Measurements from ENCODE around the gene PTPRG.

PTPRG gene

GRCh38 chr3:62133015-62133414 lies 571.6 kb downstream of the PTPRG start:
- no peak overlapping the region for H3K27ac ChIP-seq (ENCODE audit: insufficient read depth, low read length, poor library complexity, severe bottlenecking)

DNA sequence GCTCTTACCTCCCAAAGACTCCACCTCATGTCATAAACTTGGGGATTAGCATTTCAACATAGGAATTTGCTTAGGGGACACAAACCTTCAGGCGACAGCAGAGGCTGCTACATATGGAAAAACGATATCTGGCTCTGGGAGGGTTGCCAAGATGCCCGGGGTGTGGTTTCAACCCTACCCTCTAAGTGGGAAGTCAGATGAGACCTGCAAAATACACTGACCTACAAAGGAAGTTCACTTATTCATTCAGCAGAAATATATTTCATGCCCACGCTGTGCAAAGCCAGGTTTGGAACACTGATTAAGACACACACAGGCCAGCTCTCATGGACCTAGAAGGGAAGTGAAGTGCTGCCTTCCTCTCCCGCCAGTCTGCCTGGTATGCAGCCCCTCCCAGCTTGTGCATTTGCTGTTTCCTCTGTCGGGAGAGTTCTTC lies 572.7 kb downstream of the PTPRG start:
- H3K36me3 ChIP-seq (ENCODE audit: control insufficient read depth, insufficient read depth, low read length) = no peaks in the 10 kb centered on the region
- no peaks in the 10 kb centered on the region for H3K9me3 ChIP-seq (ENCODE audit: control insufficient read depth, low read length)
- DNase-seq = no peak

More at GRCh38 chr3:62133015-62133414, 571.6 kb downstream of the PTPRG start:
- no peaks in the 10 kb centered on the region for H3K4me1 ChIP-seq (ENCODE audit: control insufficient read depth, insufficient read depth, low read length, poor library complexity, severe bottlenecking)
- H3K36me3 ChIP-seq (ENCODE audit: control insufficient read depth, insufficient read depth, low read length) = no peaks in the 10 kb centered on the region
- no peaks in the 10 kb centered on the region for H3K9me3 ChIP-seq (ENCODE audit: control insufficient read depth, low read length)
- H3K27me3 ChIP-seq (replicated peaks; ENCODE audit: control insufficient read depth, insufficient read depth, low read length, poor library complexity, severe bottlenecking) = peaks cover 4% of the 10 kb centered on the region
- DNase-seq = no peak
- no peak overlapping the region for H3K4me3 ChIP-seq (ENCODE audit: insufficient read depth, low read depth, low read length, poor library complexity, severe bottlenecking)

DNA sequence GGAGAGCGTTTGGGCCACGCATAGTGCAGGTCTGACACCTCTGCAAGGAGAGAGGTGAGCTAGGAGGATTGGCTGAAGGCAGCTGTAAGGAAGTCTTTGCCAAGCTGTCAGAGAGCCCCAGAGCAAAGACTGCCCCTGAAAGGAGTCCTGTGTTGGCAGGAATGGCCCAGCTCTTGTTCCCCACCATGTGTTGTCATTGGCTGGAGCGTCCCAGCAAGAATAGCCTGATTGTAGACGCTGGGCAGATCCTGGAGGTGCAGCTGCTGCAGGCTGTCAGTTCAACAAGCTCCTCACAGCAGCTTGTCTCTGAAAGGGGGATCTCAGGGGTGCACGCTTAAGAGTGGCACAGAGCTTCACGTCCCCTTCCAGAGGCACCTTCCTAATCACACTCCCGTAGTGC lies 574.4 kb downstream of the PTPRG start:
- peaks cover 4% of the 10 kb centered on the region for H3K27me3 ChIP-seq (replicated peaks; ENCODE audit: control insufficient read depth, insufficient read depth, low read length, poor library complexity, severe bottlenecking)
- DNase-seq = no peak
- no peaks in the 10 kb centered on the region for H3K4me1 ChIP-seq (ENCODE audit: control insufficient read depth, insufficient read depth, low read length, poor library complexity, severe bottlenecking)
- H3K4me3 ChIP-seq (ENCODE audit: insufficient read depth, low read depth, low read length, poor library complexity, severe bottlenecking) = no peak overlapping the region
- no peaks in the 10 kb centered on the region for H3K36me3 ChIP-seq (ENCODE audit: control insufficient read depth, insufficient read depth, low read length)
- H3K9me3 ChIP-seq (ENCODE audit: control insufficient read depth, low read length) = no peaks in the 10 kb centered on the region
- no peak overlapping the region for H3K27ac ChIP-seq (ENCODE audit: insufficient read depth, low read length, poor library complexity, severe bottlenecking)

More for the DNA sequence above, 572.7 kb downstream of the PTPRG start:
- Histone ChIP-seq H3K27ac (ENCODE audit: insufficient read depth, low read length, poor library complexity, severe bottlenecking) (no peak overlapping the region), H3K27me3 (replicated peaks; ENCODE audit: control insufficient read depth, insufficient read depth, low read length, poor library complexity, severe bottlenecking) (peaks cover 4% of the 10 kb centered on the region), H3K4me3 (ENCODE audit: insufficient read depth, low read depth, low read length, poor library complexity, severe bottlenecking) (no peak overlapping the region), H3K4me1 (ENCODE audit: control insufficient read depth, insufficient read depth, low read length, poor library complexity, severe bottlenecking) (no peaks in the 10 kb centered on the region)

- DNase-seq = no peak
- Histone ChIP-seq H3K4me1 (ENCODE audit: control insufficient read depth, insufficient read depth, low read length, poor library complexity, severe bottlenecking) (no peaks in the 10 kb centered on the region), H3K4me3 (ENCODE audit: insufficient read depth, low read depth, low read length, poor library complexity, severe bottlenecking) (no peak overlapping the region), H3K27me3 (replicated peaks; ENCODE audit: control insufficient read depth, insufficient read depth, low read length, poor library complexity, severe bottlenecking) (no peaks in the 10 kb centered on the region), H3K27ac (ENCODE audit: insufficient read depth, low read length, poor library complexity, severe bottlenecking) (no peak overlapping the region), H3K36me3 (ENCODE audit: control insufficient read depth, insufficient read depth, low read length) (no peaks in the 10 kb centered on the region), H3K9me3 (ENCODE audit: control insufficient read depth, low read length) (no peaks in the 10 kb centered on the region)
Measured at GRCh38 chr3:62139957-62140356, 578.6 kb downstream of the PTPRG start.

GRCh38 chr3:62142331-62143085 lies 581.1 kb downstream of the PTPRG start:
- H3K9me3 ChIP-seq (ENCODE audit: control insufficient read depth, low read length) = no peaks in the 10 kb centered on the region
- no peak for DNase-seq
- H3K4me3 ChIP-seq (ENCODE audit: insufficient read depth, low read depth, low read length, poor library complexity, severe bottlenecking) = no peak overlapping the region
- no peak overlapping the region for H3K27ac ChIP-seq (ENCODE audit: insufficient read depth, low read length, poor library complexity, severe bottlenecking)
- H3K4me1 ChIP-seq (ENCODE audit: control insufficient read depth, insufficient read depth, low read length, poor library complexity, severe bottlenecking) = no peaks in the 10 kb centered on the region
- H3K27me3 ChIP-seq (replicated peaks; ENCODE audit: control insufficient read depth, insufficient read depth, low read length, poor library complexity, severe bottlenecking) = no peaks in the 10 kb centered on the region
- no peaks in the 10 kb centered on the region for H3K36me3 ChIP-seq (ENCODE audit: control insufficient read depth, insufficient read depth, low read length)

- no peaks in the 10 kb centered on the region for H3K4me1 ChIP-seq (ENCODE audit: control insufficient read depth, insufficient read depth, low read length, poor library complexity, severe bottlenecking)
- H3K36me3 ChIP-seq (ENCODE audit: control insufficient read depth, insufficient read depth, low read length) = no peaks in the 10 kb centered on the region
- DNase-seq = no peak
- no peak overlapping the region for H3K4me3 ChIP-seq (ENCODE audit: insufficient read depth, low read depth, low read length, poor library complexity, severe bottlenecking)
- no peak overlapping the region for H3K27ac ChIP-seq (ENCODE audit: insufficient read depth, low read length, poor library complexity, severe bottlenecking)
- H3K9me3 ChIP-seq (ENCODE audit: control insufficient read depth, low read length) = no peaks in the 10 kb centered on the region
- no peaks in the 10 kb centered on the region for H3K27me3 ChIP-seq (replicated peaks; ENCODE audit: control insufficient read depth, insufficient read depth, low read length, poor library complexity, severe bottlenecking)
Measured at GRCh38 chr3:62143843-62144450, 582.6 kb downstream of the PTPRG start.

DNA sequence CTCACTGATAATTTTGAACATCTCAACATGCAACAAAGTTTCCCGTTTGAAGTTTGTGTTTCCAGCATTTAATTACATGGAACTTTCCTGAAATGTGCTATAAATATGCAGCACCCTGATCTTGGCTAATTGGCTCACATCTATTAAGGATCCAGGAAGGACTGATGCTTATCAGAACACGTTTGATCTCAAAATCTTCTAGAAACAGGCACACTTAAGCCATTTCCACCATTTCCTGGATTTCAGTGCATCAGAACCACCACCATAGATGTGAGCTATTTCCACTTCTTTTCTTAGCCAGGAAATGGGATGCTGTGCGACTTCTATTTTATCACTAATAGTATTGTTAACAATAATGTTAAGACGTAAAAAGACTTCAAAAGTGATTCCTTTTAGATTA lies 583.1 kb downstream of the PTPRG start:
- Histone ChIP-seq H3K4me1 (ENCODE audit: control insufficient read depth, insufficient read depth, low read length, poor library complexity, severe bottlenecking) (no peaks in the 10 kb centered on the region), H3K4me3 (ENCODE audit: insufficient read depth, low read depth, low read length, poor library complexity, severe bottlenecking) (no peak overlapping the region), H3K27ac (ENCODE audit: insufficient read depth, low read length, poor library complexity, severe bottlenecking) (no peak overlapping the region), H3K27me3 (replicated peaks; ENCODE audit: control insufficient read depth, insufficient read depth, low read length, poor library complexity, severe bottlenecking) (no peaks in the 10 kb centered on the region), H3K36me3 (ENCODE audit: control insufficient read depth, insufficient read depth, low read length) (no peaks in the 10 kb centered on the region), H3K9me3 (ENCODE audit: control insufficient read depth, low read length) (no peaks in the 10 kb centered on the region)
- no peak for DNase-seq

GRCh38 chr3:62145086-62145757 lies 583.9 kb downstream of the PTPRG start:
- DNase-seq = no peak
- Histone ChIP-seq H3K4me3 (ENCODE audit: insufficient read depth, low read depth, low read length, poor library complexity, severe bottlenecking) (no peak overlapping the region), H3K4me1 (ENCODE audit: control insufficient read depth, insufficient read depth, low read length, poor library complexity, severe bottlenecking) (no peaks in the 10 kb centered on the region), H3K27me3 (replicated peaks; ENCODE audit: control insufficient read depth, insufficient read depth, low read length, poor library complexity, severe bottlenecking) (no peaks in the 10 kb centered on the region), H3K9me3 (ENCODE audit: control insufficient read depth, low read length) (no peaks in the 10 kb centered on the region), H3K36me3 (ENCODE audit: control insufficient read depth, insufficient read depth, low read length) (no peaks in the 10 kb centered on the region), H3K27ac (ENCODE audit: insufficient read depth, low read length, poor library complexity, severe bottlenecking) (no peak overlapping the region)

GRCh38 chr3:62149539-62149938 lies 588.2 kb downstream of the PTPRG start:
- DNase-seq = no peak
- Histone ChIP-seq H3K4me1 (ENCODE audit: control insufficient read depth, insufficient read depth, low read length, poor library complexity, severe bottlenecking) (no peaks in the 10 kb centered on the region), H3K27me3 (replicated peaks; ENCODE audit: control insufficient read depth, insufficient read depth, low read length, poor library complexity, severe bottlenecking) (no peaks in the 10 kb centered on the region), H3K9me3 (ENCODE audit: control insufficient read depth, low read length) (no peaks in the 10 kb centered on the region), H3K27ac (ENCODE audit: insufficient read depth, low read length, poor library complexity, severe bottlenecking) (no peak overlapping the region), H3K4me3 (ENCODE audit: insufficient read depth, low read depth, low read length, poor library complexity, severe bottlenecking) (no peak overlapping the region), H3K36me3 (ENCODE audit: control insufficient read depth, insufficient read depth, low read length) (no peaks in the 10 kb centered on the region)

DNA sequence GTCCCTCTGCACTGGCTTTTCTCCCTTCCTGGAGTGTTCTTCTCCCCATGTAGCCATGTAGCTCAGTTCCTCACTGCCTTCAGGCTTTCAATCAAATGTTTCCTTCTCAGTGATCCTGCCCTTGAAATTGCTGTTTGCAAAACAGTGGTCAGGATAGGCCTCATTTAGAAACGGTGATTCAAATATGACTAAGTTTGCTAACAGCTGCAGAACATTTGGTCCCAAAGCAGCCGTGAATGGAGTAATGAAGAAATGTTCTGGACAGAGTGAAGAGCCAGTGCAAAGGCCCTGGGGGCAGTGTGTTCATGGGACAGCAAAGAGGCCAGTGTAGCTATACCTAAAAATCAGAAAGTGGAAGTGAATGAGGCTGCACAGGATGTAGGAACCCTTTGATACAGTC lies 588.6 kb downstream of the PTPRG start:
- Histone ChIP-seq H3K4me3 (ENCODE audit: insufficient read depth, low read depth, low read length, poor library complexity, severe bottlenecking) (no peak overlapping the region), H3K36me3 (ENCODE audit: control insufficient read depth, insufficient read depth, low read length) (no peaks in the 10 kb centered on the region), H3K27me3 (replicated peaks; ENCODE audit: control insufficient read depth, insufficient read depth, low read length, poor library complexity, severe bottlenecking) (no peaks in the 10 kb centered on the region), H3K9me3 (ENCODE audit: control insufficient read depth, low read length) (no peaks in the 10 kb centered on the region), H3K27ac (ENCODE audit: insufficient read depth, low read length, poor library complexity, severe bottlenecking) (no peak overlapping the region), H3K4me1 (ENCODE audit: control insufficient read depth, insufficient read depth, low read length, poor library complexity, severe bottlenecking) (no peaks in the 10 kb centered on the region)
- no peak for DNase-seq
